Fibroblast of upper back skin (primary cell): ENCODE data around the gene THSD7A.
"Not testable (repeated sequence)": the region's sequence is repeated elsewhere in the genome, so short reads cannot be mapped to it uniquely, and the experiment has no call there.

Experiments
- DNase-seq: peaks from one replicate; pipeline ENCODE4 v3.0.0-alpha.2; 2013

The THSD7A gene

GRCh38 chr7:11567571-11567970, 264.4 kb downstream of the THSD7A start:
- DNase-seq, result no peak

GRCh38 chr7:11557627-11558026, 274.4 kb downstream of the THSD7A start:
- peak; percentile 32 for DNase-seq

- no peak for DNase-seq
Measured at GRCh38 chr7:11552676-11553296, 279.2 kb downstream of the THSD7A start.

- DNase-seq, result no peak
Measured at GRCh38 chr7:11551470-11551869, 280.5 kb downstream of the THSD7A start.

GRCh38 chr7:11548532-11548931, 283.5 kb downstream of the THSD7A start:
- DNase-seq, result no peak

- no peak for DNase-seq
Measured at GRCh38 chr7:11541330-11541729, 290.7 kb downstream of the THSD7A start.

- DNase-seq, result peak; percentile 76
Measured at GRCh38 chr7:11540271-11540761, 291.7 kb downstream of the THSD7A start.

- DNase-seq, result peak; percentile 18
Measured at GRCh38 chr7:11539853-11540252, 292.1 kb downstream of the THSD7A start.

GRCh38 chr7:11538751-11539299, 293.2 kb downstream of the THSD7A start:
- no peak for DNase-seq

- no peak for DNase-seq
Measured at GRCh38 chr7:11533229-11533820, 298.7 kb downstream of the THSD7A start.

- no peak for DNase-seq
Measured at GRCh38 chr7:11529382-11529781, 302.6 kb downstream of the THSD7A start.

- no peak for DNase-seq
Measured at GRCh38 chr7:11527707-11528106, 304.3 kb downstream of the THSD7A start.

GRCh38 chr7:11524476-11525397, 307.3 kb downstream of the THSD7A start:
- no peak for DNase-seq

GRCh38 chr7:11521964-11522499, 310.0 kb downstream of the THSD7A start:
- not testable (repeated sequence) for DNase-seq

GRCh38 chr7:11517853-11518252, 314.1 kb downstream of the THSD7A start:
- DNase-seq, result no peak

GRCh38 chr7:11516328-11516727, 315.7 kb downstream of the THSD7A start:
- DNase-seq, result no peak

GRCh38 chr7:11513460-11513859, 318.5 kb downstream of the THSD7A start:
- DNase-seq, result peak; percentile 1

- DNase-seq, result no peak
Measured at GRCh38 chr7:11507929-11508328, 324.1 kb downstream of the THSD7A start.

- no peak for DNase-seq
Measured at GRCh38 chr7:11506417-11506816, 325.6 kb downstream of the THSD7A start.

- DNase-seq, result no peak
Measured at GRCh38 chr7:11505471-11505985, 326.5 kb downstream of the THSD7A start.

- DNase-seq, result peak; percentile 6
Measured at GRCh38 chr7:11492307-11492706, 339.7 kb downstream of the THSD7A start.

GRCh38 chr7:11491811-11492210, 340.2 kb downstream of the THSD7A start:
- DNase-seq, result no peak

- no peak for DNase-seq
Measured at GRCh38 chr7:11489280-11489679, 342.7 kb downstream of the THSD7A start.
